ENCODE results near the gene FOXP1.

Gene FOXP1

DNA sequence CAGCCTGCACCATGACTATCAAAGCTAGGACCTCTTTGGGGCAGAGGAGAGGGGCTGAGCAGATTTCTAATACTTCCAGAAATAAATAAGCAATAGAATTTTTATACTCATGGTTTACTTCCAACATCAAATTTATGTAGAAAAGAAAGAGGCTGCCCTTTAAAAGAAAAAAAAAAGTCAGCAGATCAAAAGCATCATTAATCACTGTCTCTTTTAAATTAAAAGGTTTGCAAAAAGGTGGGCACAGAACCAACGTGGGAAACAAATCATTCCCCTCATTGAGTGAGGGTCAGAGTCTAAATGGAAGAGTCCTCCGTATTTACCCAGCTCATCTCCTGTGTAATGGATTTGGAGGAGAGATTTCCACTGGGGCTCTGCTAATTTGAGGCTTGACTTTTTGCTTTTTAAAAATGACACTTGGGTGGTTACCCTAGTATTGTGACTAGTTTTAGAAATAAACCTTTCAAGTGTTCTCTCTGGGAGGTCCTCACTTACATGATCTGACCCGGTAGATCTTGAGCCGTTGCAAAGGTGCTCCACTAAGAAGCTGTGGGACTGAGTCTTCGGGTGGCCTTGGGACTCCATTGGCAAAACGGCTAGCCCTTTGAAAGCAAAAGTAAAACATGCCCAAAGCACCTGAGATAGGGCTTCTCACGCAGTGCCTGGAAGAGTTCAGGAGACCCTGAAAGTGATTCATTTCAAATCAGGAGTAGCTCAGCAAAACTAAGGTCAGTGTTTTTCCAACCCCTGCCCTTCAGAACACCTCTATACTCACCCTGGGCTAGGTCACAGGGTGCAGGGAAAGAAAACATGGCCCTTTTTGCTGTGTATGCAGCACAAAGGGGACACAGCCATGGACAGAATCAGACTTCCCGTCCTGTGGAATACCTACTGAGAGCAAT, 320.9 kb downstream of the FOXP1 start:
- no peak for DNase-seq (ENCODE audit: low read depth)

GRCh38 chr3:71260782-71261181, 322.7 kb downstream of the FOXP1 start:
- no peak for DNase-seq (ENCODE audit: low read depth)

- no peak for DNase-seq (ENCODE audit: low read depth)
These were observed 325.0 kb downstream of the FOXP1 start for GRCh38 chr3:71258526-71258925.

- DNase-seq (ENCODE audit: low read depth) = no peak
These were observed 325.4 kb downstream of the FOXP1 start for GRCh38 chr3:71258116-71258515.

- DNase-seq (ENCODE audit: low read depth) = no peak
These were observed 328.0 kb downstream of the FOXP1 start for GRCh38 chr3:71255498-71255897.

- no peak for DNase-seq (ENCODE audit: low read depth)
These were observed 329.1 kb downstream of the FOXP1 start for GRCh38 chr3:71254281-71255057.

DNA sequence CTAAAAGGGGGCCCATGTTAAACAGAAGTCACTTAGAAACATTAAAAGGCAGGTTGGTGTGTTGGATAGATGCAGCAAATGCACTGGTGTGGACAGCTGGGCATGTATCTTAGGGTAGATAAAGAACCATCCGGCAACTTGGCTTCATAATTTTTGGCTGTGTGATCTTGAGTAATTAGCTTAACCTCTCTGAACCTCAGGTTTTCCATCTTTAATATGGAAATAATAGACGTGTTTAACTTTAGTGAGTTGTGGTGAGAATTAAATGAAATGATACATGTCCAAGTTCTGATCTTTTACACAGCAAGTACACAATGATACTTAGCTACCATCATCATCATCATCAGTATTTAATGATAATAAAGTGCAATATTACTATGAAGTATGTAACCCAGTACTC, 330.4 kb downstream of the FOXP1 start:
- DNase-seq (ENCODE audit: low read depth) = no peak

DNA sequence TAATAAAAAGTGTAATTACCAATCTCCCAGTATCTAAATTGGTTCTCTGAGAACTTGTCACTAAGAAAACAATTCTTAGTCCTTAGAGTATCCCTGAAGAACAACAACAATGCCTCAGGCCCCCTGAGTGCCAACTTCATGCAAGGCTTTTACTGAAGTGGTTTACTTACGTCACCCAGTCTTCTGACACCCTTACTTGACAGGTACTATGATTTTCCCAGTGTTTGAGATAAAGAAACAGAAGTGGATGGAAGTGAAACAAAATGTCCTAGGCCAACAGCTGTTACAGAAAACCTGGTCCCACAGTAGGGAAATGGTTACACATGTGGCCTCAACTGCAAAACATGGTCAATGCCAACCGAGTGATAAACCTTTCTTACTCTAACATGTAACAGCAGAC, 331.1 kb downstream of the FOXP1 start:
- no peak for DNase-seq (ENCODE audit: low read depth)

GRCh38 chr3:71251156-71251775, 332.3 kb downstream of the FOXP1 start:
- no peak for DNase-seq (ENCODE audit: low read depth)

DNA sequence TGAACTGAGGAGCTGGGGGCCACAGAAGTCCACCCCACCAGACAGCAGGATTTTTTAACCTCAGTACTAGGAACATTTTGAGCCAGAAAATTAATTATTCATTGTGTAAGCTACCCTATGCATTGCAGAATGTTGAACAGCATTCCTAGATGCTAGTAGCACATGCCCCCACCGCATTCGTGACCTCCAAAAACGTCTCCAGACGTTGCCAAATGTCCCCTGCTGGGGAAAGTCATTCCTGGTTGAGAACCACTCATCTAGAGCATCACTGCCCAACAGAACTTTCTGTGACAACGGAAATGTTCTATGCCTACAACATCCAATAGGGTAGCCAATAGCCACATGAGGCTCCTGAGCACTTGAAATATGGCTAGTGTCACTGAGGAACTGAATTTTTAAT, 333.5 kb downstream of the FOXP1 start:
- no peak for DNase-seq (ENCODE audit: low read depth)

GRCh38 chr3:71247958-71248335, 335.6 kb downstream of the FOXP1 start:
- no peak for DNase-seq (ENCODE audit: low read depth)

GRCh38 chr3:71247221-71247957, 336.1 kb downstream of the FOXP1 start:
- DNase-seq (ENCODE audit: low read depth) = no peak

GRCh38 chr3:71245971-71246880, 337.3 kb downstream of the FOXP1 start:
- no peak for DNase-seq (ENCODE audit: low read depth)

- no peak for DNase-seq (ENCODE audit: low read depth)
These were observed 338.6 kb downstream of the FOXP1 start for GRCh38 chr3:71244826-71245488.

- no peak for DNase-seq (ENCODE audit: low read depth)
These were observed 339.2 kb downstream of the FOXP1 start for GRCh38 chr3:71244153-71244825.

DNA sequence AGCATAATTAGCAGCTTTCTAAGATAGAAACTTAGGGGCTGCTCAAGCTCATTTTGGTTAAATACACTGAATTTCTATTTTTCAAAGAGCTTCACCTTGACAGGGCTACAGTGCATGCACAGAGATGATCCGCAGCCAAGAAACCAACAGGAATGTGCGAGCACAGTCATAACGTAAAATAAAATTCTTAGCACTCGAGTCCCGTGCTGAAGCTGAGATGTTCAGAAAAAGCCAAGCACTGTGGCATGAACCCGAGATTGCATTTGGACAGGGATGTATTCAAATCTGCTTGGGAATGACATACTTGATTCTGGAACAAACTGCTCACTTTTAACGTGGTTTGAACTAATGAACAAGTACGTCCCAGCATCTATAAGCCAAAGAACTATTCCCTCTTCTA, 340.3 kb downstream of the FOXP1 start:
- DNase-seq (ENCODE audit: low read depth) = no peak

- no peak for DNase-seq (ENCODE audit: low read depth)
These were observed 341.5 kb downstream of the FOXP1 start for GRCh38 chr3:71241981-71242560.

DNA sequence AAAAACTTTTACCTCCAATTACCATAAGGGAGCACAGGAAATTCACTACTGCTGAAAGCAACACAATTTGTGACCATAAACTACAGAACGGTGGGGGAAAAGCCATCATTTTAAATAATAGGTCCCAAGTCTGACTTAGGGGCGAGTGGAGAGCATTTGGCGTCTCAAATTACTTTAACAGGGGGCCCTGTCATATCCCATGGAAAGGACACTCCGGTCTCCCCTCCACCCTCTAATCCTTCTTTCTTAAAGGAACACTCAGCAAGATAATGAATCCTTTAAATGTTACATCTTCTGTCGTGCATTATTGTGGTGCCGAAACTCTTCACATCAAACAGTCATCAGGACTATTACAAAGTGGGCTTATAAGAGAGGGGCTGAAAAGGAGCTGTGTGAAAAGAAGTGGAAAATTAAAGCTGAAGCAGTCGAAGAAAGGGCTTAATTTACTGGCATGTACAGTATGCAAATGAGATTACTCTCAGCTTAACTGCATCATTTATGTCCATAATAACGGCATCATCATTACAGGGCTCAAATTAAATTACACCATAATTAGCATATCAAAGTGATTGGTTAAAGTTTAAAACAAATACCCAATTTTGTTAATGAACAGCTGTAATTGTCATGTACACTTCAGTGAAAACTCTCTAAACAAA, 342.2 kb downstream of the FOXP1 start:
- DNase-seq (ENCODE audit: low read depth) = no peak

- DNase-seq (ENCODE audit: low read depth) = no peak
These were observed 343.5 kb downstream of the FOXP1 start for GRCh38 chr3:71240034-71240433.
